BJ (cell line): ENCODE data around the gene PEAR1. TPM values are rescaled to one million over a fixed set of nuclear protein-coding genes. Genes with fewer than 3 reads are reported as not detected.

Experiments used
- CTCF ChIA-PET: fragments of 350-600 bp; formaldehyde crosslinking; extraction: SDS; loops from one replicate; lab custom pipeline; 2021; ENCODE audit warnings: antibody characterized with exemption, inconsistent platforms; lab: Yijun Ruan, JAX
- POLR2A ChIA-PET: fragments of 300-600 bp; sonication (Branson Sonifier 250); formaldehyde crosslinking; extraction: SDS; loops from one replicate; lab custom pipeline; 2021; ENCODE audit warnings: antibody characterized with exemption; lab: Charles Lee
- DNase-seq: peaks from one replicate; pipeline ENCODE4 v3.0.0-alpha.2; 2011; ENCODE audit warnings: low read depth
- H3K27me3 ChIP-seq: 2 replicates; pipeline ENCODE4 v1.6.0; 2011; ENCODE audit warnings: low read length; ENCODE audit not compliant: control insufficient read depth, insufficient read depth
- H3K36me3 ChIP-seq: 2 replicates; pipeline ENCODE4 v1.5.1; 2011; ENCODE audit warnings: low read length; ENCODE audit not compliant: control insufficient read depth, insufficient read depth
- H3K4me3 ChIP-seq: 2 replicates; pipeline ENCODE4 v1.5.1; 2011; ENCODE audit warnings: low read depth, mild to moderate bottlenecking, control low read depth, low read length
- CTCF ChIP-seq: IDR thresholded peaks from 2 replicates; pipeline ENCODE4 v1.5.1; 2011; ENCODE audit warnings: low read depth, mild to moderate bottlenecking, control low read depth, inconsistent platforms, low read length, moderate library complexity; ENCODE audit not compliant: insufficient read depth
- polyA plus RNA-seq: library from polyadenylated mRNA; depleted of rRNA; stranded (reverse); fragments of >200 nt; gene quantifications from 2 replicates; pipeline ENCODE4 v1.2.3, GENCODE V29; 2011

The PEAR1 gene
- polyA plus RNA-seq, 1 experiment = 50.4 TPM

- POLR2A ChIA-PET = no interaction called here
- CTCF ChIA-PET = interaction anchor here (1.1 kb wide), 1 partner anchor 12 kb away, joined by 5 read pairs; no protein-coding TSS in a partner anchor
- TF ChIP-seq CTCF = no peak
- no peaks in the 10 kb centered on the region for H3K27me3 ChIP-seq
- peaks cover 25% of the 10 kb centered on the region for H3K36me3 ChIP-seq
- DNase-seq = no peak
- H3K4me3 ChIP-seq = no peak overlapping the region
Measured at GRCh38 chr1:156939786-156940334, 46.3 kb downstream of the PEAR1 start.

GRCh38 chr1:156941675-156942074 is 48.2 kb downstream of the PEAR1 start:
- no peak for TF ChIP-seq CTCF
- CTCF ChIA-PET = no interaction called here
- Histone ChIP-seq H3K4me3 (no peak overlapping the region), H3K36me3 (peaks cover 33% of the 10 kb centered on the region), H3K27me3 (no peaks in the 10 kb centered on the region)
- POLR2A ChIA-PET = no interaction called here
- DNase-seq = no peak

GRCh38 chr1:156942176-156942575 is 48.7 kb downstream of the PEAR1 start:
- no peaks in the 10 kb centered on the region for H3K27me3 ChIP-seq
- POLR2A ChIA-PET = no interaction called here
- CTCF ChIA-PET = no interaction called here
- H3K4me3 ChIP-seq = no peak overlapping the region
- no peak for TF ChIP-seq CTCF
- no peak for DNase-seq
- H3K36me3 ChIP-seq = peaks cover 35% of the 10 kb centered on the region

- Histone ChIP-seq H3K4me3 (no peak overlapping the region), H3K27me3 (no peaks in the 10 kb centered on the region), H3K36me3 (peaks cover 34% of the 10 kb centered on the region)
- ChIA-PET POLR2A (no interaction called here), CTCF (no interaction called here)
- TF ChIP-seq CTCF = no peak
- DNase-seq = no peak
Measured at GRCh38 chr1:156942576-156942975, 49.1 kb downstream of the PEAR1 start.

GRCh38 chr1:156943756-156944155 is 50.2 kb downstream of the PEAR1 start:
- Histone ChIP-seq H3K36me3 (peaks cover 45% of the 10 kb centered on the region), H3K27me3 (no peaks in the 10 kb centered on the region), H3K4me3 (no peak overlapping the region)
- no peak for TF ChIP-seq CTCF
- CTCF ChIA-PET = no interaction called here
- POLR2A ChIA-PET = no interaction called here
- no peak for DNase-seq
